DMS114 treated with DMSO at 0.1 percent for 48 hours (cell line): Measurements from ENCODE around the gene EHMT1.

ENCODE experiments used
- DNase-seq: peaks from one replicate; lab custom pipeline; 2025; ENCODE audit not compliant: unreplicated experiment; lab: John Stamatoyannopoulos, UW

EHMT1 gene

GRCh38 chr9:137838576-137838975, 219.8 kb downstream of the EHMT1 start:
- no peak for DNase-seq

DNA sequence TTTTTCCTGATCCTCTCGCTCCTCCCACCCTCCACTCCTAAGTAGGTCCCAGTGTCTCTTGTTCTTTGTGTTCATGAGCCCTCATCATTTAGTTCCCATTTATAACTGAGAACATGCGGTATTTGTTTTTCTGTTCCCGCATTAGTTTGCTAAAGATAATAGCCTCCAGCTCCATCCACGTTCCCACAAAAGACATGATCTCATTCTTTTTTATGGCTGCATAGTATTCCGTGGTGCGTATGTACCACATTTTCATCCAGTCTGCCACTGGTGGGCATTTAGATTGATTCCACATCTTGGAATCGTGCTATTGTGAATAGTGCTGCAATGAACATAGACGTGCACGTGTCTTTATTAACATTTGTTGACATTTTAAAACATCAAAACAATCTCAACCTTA, 224.6 kb downstream of the EHMT1 start:
- no peak for DNase-seq

DNA sequence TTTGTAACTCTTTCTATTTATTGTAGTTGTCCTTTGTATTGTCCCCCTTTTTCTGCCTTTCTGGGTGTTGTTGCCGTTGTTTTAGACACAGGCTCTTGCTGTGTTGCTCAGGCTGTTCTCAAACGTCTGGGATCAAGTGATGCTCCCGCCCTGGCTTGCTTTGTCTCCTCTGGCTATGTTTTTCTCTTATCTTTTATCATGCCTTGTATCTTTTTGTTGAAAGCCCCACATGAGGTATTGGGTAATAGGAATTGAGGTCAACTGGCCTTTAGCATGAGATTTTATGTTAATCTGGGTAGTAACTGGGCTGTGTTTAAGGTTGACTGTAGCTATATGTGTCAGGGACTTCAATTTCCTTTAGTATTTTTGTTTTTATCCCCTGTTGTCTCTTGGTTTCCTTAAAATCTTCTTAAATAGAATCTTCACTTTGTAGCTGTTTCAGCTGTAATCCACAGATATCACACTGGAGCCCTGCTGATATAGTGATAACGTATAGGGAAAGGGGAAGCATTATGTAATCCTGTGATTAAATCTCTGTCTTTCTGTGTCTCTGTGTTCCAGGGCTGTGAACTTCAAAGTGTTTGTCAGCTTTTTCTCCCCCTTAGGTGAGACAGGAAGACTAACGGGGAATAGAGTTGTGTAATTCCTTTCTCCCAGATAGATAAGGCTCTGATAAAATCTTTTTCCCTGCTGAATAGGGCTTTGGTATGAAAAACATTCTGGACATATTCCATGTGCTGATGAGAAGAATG, 232.9 kb downstream of the EHMT1 start:
- DNase-seq: no peak

- no peak for DNase-seq
Measured at GRCh38 chr9:137853392-137853995, 234.7 kb downstream of the EHMT1 start.

DNA sequence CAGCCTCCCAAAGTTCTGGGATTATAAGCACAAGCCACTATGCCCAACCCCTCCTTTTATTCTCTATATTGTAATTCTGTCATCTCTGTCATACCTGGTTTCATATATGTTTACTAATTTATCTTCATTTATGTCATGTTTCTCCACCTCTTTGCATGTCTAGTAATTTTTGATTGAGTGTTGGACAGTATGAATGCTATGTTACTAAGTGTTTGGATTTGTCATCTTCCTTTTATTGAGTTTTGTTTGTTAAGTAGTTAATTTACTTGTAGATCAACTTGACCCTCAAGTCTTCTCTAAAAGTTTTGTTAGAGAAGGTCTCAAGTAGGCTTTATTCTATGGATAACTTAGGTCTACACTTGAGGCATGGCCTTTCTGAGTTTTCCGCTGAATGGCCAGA, 241.6 kb downstream of the EHMT1 start:
- no peak for DNase-seq

GRCh38 chr9:137865581-137866145, 246.9 kb downstream of the EHMT1 start:
- DNase-seq: no peak

- DNase-seq: no peak
Measured at GRCh38 chr9:137866226-137867141, 247.7 kb downstream of the EHMT1 start.

GRCh38 chr9:137870432-137870831, 251.6 kb downstream of the EHMT1 start:
- no peak for DNase-seq

- DNase-seq: no peak
Measured at GRCh38 chr9:137872296-137872695, 253.5 kb downstream of the EHMT1 start.

DNA sequence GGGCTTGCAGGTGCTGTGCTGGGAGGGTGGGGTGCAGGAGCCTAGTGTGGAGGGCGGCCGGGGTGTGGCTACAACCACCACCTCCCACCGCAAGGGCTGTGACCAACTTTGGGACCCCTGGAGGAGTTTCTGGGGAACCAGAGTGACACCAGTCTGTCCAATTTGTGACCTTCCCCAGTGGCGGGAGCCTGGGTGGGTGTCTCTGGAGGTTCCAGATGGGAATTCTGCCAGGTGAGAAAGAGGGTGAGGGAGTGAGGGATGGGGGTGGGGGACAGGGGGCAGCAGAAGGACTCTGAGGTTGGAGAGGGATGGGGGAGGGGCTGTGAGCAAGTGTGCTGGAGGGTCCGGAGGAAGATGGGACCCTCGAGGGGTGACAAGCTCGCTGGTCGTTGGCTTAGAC, 254.6 kb downstream of the EHMT1 start:
- no peak for DNase-seq

- no peak for DNase-seq
Measured at GRCh38 chr9:137873858-137874362, 255.1 kb downstream of the EHMT1 start.

- DNase-seq: no peak
Measured at GRCh38 chr9:137875354-137875753, 256.5 kb downstream of the EHMT1 start.

- DNase-seq: no peak
Measured at GRCh38 chr9:137875846-137876245, 257.0 kb downstream of the EHMT1 start.

DNA sequence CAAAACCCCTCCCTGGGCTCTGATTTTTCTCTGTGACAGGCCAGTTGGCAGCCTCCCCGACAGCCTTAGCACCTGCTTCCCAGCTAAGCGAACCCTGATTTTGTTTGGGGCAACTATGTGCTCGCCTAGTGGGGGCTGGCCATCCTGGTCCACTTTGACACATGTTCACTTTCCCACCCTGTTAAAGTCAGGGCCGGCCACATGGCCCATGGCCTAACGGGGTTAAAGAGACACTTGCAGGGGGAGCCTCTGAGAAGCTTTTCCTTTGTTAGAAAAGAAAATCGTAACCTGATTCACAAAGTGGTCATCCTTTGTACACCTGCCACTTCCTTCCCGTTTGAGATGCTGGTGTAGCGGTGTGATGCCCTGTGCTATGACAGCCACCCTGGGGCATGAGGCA, 257.5 kb downstream of the EHMT1 start:
- DNase-seq: no peak

DNA sequence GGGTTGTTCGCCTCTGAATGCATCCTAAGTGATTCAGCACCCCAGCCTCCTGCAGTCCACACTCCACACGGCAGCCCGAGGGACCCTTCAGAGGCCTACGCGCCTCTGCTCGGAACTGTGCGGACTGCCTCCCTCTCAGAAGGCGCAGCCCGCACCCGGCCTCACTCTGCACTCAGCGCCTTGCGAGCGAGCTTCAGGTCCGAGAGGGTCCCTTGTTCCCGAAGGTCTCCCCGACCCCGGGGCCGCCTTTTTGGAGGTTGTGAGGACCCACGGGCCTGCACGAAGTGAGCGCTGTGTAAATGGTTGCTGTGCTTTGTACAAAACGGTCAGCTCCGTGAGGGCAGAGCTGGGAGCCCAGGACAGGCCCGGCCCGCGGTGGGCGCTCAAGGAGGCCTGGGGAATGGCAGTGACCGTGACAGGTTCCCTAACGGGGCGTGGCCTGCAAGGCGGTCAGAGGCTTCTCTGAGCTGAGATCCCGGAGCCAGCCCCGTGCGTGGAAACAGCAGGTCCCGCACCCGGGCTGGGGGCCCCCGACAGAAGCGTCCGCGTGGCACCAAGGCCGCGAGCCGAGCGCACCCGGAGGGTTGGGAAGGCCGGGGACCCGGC, 258.1 kb downstream of the EHMT1 start:
- no peak for DNase-seq

DNA sequence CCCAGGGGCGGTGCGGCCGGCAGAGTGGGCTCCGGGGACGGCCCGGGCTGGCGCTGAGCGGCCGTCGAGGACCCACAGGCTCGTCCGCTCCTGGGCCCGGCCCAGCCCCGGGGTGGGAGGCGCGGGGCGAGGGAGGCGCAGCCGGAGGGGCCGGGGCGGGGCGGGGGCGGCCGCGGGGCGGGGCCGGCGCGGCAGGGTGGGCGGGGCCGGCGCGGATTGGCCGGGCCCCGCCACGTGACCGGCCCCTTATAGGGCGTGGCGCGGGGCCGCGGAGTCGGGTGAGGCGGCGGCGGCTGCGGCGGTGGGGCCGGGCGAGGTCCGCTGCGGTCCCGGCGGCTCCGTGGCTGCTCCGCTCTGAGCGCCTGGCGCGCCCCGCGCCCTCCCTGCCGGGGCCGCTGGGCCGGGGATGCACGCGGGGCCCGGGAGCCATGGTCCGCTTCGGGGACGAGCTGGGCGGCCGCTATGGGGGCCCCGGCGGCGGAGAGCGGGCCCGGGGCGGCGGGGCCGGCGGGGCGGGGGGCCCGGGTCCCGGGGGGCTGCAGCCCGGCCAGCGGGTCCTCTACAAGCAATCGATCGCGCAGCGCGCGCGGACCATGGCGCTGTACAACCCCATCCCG, 258.8 kb downstream of the EHMT1 start, which contains the start of gene CACNA1B:
CACNA1B (plus strand) TSS at position 277 of the 617 bp plus-strand sequence; CDS start at position 429, 152 bp downstream.
- peak; percentile 13 for DNase-seq

DNA sequence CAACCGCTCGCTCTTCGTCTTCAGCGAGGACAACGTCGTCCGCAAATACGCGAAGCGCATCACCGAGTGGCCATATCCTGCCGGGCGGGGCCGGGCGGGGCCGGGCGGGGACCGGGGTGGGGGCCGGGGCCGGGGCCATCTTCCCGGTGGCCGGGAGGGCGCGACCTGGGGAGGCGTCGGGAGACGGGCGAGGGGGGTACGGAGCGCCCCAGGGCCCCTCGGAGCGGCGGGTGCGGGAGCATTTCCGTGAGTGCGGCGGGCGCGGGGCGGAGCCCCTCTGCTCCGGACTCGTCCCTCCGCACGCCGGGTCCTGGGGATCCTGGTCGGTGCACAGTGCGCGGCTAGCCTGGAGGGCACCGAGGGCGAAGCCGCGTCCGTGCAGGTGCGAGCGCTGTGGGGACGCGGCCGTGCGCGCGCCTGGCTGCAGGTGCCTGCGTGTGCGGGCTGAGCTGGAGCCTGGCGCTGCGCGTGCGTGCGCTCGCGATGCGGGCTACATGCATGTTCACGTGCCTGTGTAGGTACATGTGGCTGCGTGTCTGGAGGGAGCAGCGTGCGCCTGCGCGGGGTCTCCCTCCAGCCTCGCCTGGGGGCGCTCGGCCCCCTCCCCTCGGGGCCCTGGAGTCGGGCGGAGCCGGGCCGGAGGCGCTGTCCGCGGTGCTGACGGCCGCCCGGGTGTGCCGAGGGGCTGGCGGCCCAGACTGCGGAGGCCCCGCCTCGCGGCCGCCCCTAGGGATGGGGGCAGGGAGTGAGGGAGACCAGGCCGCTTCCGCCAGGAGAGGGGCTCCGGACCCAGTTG, 259.5 kb downstream of the EHMT1 start:
- DNase-seq: no peak

- no peak for DNase-seq
Measured at GRCh38 chr9:137879052-137879451, 260.2 kb downstream of the EHMT1 start.

DNA sequence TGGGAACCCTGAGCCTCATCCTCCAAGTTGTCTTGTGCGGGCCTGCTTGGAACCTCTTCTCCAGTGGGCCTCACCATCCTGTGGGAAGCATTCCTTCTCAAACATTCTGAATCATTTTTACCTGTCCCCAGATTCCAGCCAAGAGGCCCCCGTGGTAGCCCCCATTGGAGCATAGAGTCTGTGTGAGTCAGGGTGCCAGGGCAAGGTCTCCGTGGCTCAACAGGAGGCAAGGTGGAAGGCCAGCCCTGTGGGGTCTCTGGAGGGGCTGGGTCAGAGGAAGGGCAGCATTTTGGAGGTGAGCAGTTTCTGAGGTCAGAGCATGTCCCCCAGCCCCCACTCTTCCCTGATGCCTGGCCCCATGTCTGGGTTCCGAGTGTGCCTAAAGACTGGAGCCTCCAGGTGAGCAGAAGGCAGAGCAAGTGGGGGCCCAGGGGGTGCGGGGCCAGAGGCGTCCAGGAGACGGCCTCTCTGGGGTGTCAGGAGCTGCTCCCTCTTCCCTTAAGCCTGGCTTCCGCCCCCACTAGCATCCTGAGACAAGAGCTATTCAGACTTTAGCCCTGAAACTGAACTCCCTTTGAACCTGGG, 260.9 kb downstream of the EHMT1 start:
- DNase-seq: no peak
